SK-N-MC (cell line): ENCODE measurements around the gene CTSS.

Source experiments
- EZH2 ChIP-seq: fragments of 200-600 bp; sonication (generic); IDR thresholded peaks from one replicate; pipeline ENCODE4 v1.6.1; 2017; ENCODE audit warnings: antibody characterized with exemption
- FOXP2 ChIP-seq: optimal IDR thresholded peaks from 2 replicates; pipeline ENCODE3; 2011; ENCODE audit warnings: mild to moderate bottlenecking, moderate library complexity; ENCODE audit not compliant: insufficient read depth; ENCODE audit errors: extremely low read length, control extremely low read depth
- POLR2AphosphoS5 ChIP-seq: IDR thresholded peaks from 2 replicates; pipeline ENCODE4 v1.6.1; 2012; ENCODE audit warnings: mild to moderate bottlenecking, low read depth, low read length, borderline replicate concordance

DNA sequence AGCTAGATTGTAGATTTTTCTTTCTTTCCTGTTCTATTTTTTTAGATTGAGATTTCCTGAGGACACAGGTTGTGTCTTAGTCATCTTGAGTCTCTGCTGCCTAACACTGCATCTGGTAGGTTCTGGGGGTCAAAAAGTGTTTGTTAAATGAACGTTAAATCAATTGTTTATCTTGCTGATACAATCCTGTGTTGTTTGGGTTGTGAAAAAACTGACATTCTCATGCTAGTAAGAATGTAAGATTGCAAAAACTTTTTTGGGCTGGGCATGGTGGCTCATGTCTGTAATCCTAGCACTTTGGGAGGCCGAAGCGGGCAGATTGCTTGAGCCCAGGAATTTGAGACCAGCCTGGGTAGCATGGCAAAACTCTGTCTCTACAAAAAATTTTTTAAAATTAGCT lies 39.1 kb upstream of the CTSS start:
- TF ChIP-seq EZH2 (no peak), POLR2AphosphoS5 (no peak), FOXP2 (no peak)
